CD14-positive monocyte (primary cell): ENCODE data around the gene MFN2. TPM values are rescaled to one million over a fixed set of nuclear protein-coding genes. Genes with fewer than 3 reads are reported as not detected.

Experiments
- DNase-seq, 3 donors: peaks; one replicate each; pipeline ENCODE4 v3.0.0-alpha.2; 2011 to 2022
- H2AFZ ChIP-seq: 2 replicates; pipeline ENCODE4 v1.6.0; 2012; ENCODE audit warnings: mild to moderate bottlenecking, low read depth, low read length, inconsistent platforms; ENCODE audit not compliant: insufficient read depth, poor library complexity, severe bottlenecking
- H3K27ac ChIP-seq, 2 donors: 1 replicate in 1 of 2; 2 replicates in 1 of 2; pipeline ENCODE4 v1.5.1; 2012 to 2013; ENCODE audit warnings: low read length in 2 of 2, control low read depth in 1 of 2, inconsistent platforms in 1 of 2, low read depth in 1 of 2, mild to moderate bottlenecking in 1 of 2
- H3K27me3 ChIP-seq, 2 donors: one replicate each; pipeline versions ENCODE4 v1.6.0 to v1.6.1; 2011 to 2013; ENCODE audit warnings: low read length in 2 of 2; ENCODE audit not compliant: control insufficient read depth in 2 of 2, insufficient read depth in 2 of 2
- H3K36me3 ChIP-seq, 2 donors: replicated peaks in 1 of 2; 1 replicate in 1 of 2; 2 replicates in 1 of 2; pipeline versions ENCODE4 v1.5.1 to v1.6.1; 2012 to 2013; ENCODE audit warnings: low read length in 2 of 2, control low read depth in 1 of 2, inconsistent platforms in 1 of 2, mild to moderate bottlenecking in 1 of 2; ENCODE audit not compliant: insufficient read depth in 2 of 2, control insufficient read depth in 1 of 2
- H3K4me1 ChIP-seq, 2 donors: 1 replicate in 1 of 2; 2 replicates in 1 of 2; pipeline versions ENCODE4 v1.5.1 to v1.6.1; 2012 to 2013; ENCODE audit warnings: low read length in 2 of 2, control low read depth in 1 of 2, inconsistent platforms in 1 of 2, mild to moderate bottlenecking in 1 of 2, moderate library complexity in 1 of 2; ENCODE audit not compliant: insufficient read depth in 2 of 2, control insufficient read depth in 1 of 2
- H3K4me2 ChIP-seq: replicated peaks from 2 replicates; pipeline ENCODE3; 2012; ENCODE audit warnings: low read length, moderate library complexity, mild to moderate bottlenecking; ENCODE audit not compliant: poor library complexity, severe bottlenecking; ENCODE audit errors: extremely low read depth
- H3K4me3 ChIP-seq, 3 experiments: fragments of 200-600 bp in 1 of 3; sonication (generic) in 1 of 3; replicated peaks in 1 of 3; 1 replicate in 2 of 3; 2 replicates in 1 of 3; pipeline ENCODE4 v1.5.1; 2011 to 2013; ENCODE audit warnings: low read length in 3 of 3, mild to moderate bottlenecking in 3 of 3, control low read depth in 2 of 3, low read depth in 2 of 3, inconsistent platforms in 1 of 3, moderate library complexity in 1 of 3
- H3K79me2 ChIP-seq: 2 replicates; pipeline ENCODE4 v1.6.0; 2012; ENCODE audit warnings: mild to moderate bottlenecking, control low read depth, inconsistent platforms, low read length, moderate library complexity; ENCODE audit not compliant: insufficient read depth
- H3K9ac ChIP-seq: 2 replicates; pipeline ENCODE4 v1.6.0; 2017; ENCODE audit warnings: low read length, mild to moderate bottlenecking; ENCODE audit not compliant: insufficient read depth, poor library complexity, severe bottlenecking
- H3K9me3 ChIP-seq, 2 donors: replicated peaks in 1 of 2; 1 replicate in 1 of 2; 2 replicates in 1 of 2; pipeline versions ENCODE4 v1.5.1 to v1.6.1; 2012 to 2013; ENCODE audit warnings: low read length in 2 of 2, control low read depth in 1 of 2; ENCODE audit not compliant: control insufficient read depth in 1 of 2, insufficient read depth in 1 of 2
- H4K20me1 ChIP-seq: 2 replicates; pipeline ENCODE4 v1.6.0; 2012; ENCODE audit warnings: mild to moderate bottlenecking, low read length, control low read depth, moderate library complexity; ENCODE audit not compliant: insufficient read depth
- H3K27ac Mint-ChIP-seq, 7 donors: one replicate each; pipeline ENCODE4 v1.8.0; 2020; ENCODE audit warnings: mild to moderate bottlenecking in 7 of 7, mixed read lengths in 7 of 7, moderate library complexity in 6 of 7, inconsistent platforms in 2 of 7
- H3K27me3 Mint-ChIP-seq, 3 donors: one replicate each; pipeline ENCODE4 v1.8.0; 2021 to 2022; ENCODE audit warnings: low read depth in 3 of 3, mild to moderate bottlenecking in 3 of 3, mixed read lengths in 3 of 3, moderate library complexity in 3 of 3, inconsistent platforms in 1 of 3
- H3K36me3 Mint-ChIP-seq, 2 donors: one replicate each; pipeline ENCODE4 v1.8.0; 2020; ENCODE audit warnings: mixed read lengths in 2 of 2, inconsistent platforms in 1 of 2, mild to moderate bottlenecking in 1 of 2
- H3K4me1 Mint-ChIP-seq: one replicate; pipeline ENCODE4 v1.8.0; 2020; ENCODE audit warnings: mild to moderate bottlenecking, mixed read lengths
- H3K4me3 Mint-ChIP-seq, 2 donors: one replicate each; pipeline ENCODE4 v1.8.0; 2020; ENCODE audit warnings: mild to moderate bottlenecking in 2 of 2, mixed read lengths in 2 of 2, moderate library complexity in 1 of 2
- H3K9me3 Mint-ChIP-seq, 7 donors: one replicate each; pipeline ENCODE4 v1.8.0; 2020 to 2022; ENCODE audit warnings: mixed read lengths in 7 of 7, mild to moderate bottlenecking in 6 of 7, moderate library complexity in 6 of 7, inconsistent platforms in 2 of 7
- WGBS: methylation state at CpG from one replicate; pipeline ENCODE4 v1.1.5; 2013; ENCODE audit warnings: missing lambda C conversion rate; ENCODE audit not compliant: insufficient coverage; 5-methylcytosine and 5-hydroxymethylcytosine counted together
- intact Hi-C, 2 donors: fragments of 100-400 bp; cut with micrococcal nuclease; formaldehyde crosslinking; loops; one replicate each; pipeline versions ENCODE4 v1.15.0 to v1.15.1; 2023
- polyA plus RNA-seq, 3 donors: library from polyadenylated mRNA; depleted of rRNA in 1 of 3; unstranded in 2 of 3; stranded (reverse) in 1 of 3; fragments of 300-500 nt in 2 of 3; fragments of >200 nt in 1 of 3; fragmentation: Illumina TruSeq in 2 of 3; gene quantifications; 1 replicate in 2 of 3; 2 replicates in 1 of 3; pipeline ENCODE4 v1.2.3, GENCODE V29; 2012 to 2021
- small RNA-seq: library from RNA; depleted of rRNA; stranded (forward); fragments of <200 nt; gene quantifications from one replicate; pipeline ENCODE3, GENCODE V24; 2012; ENCODE audit warnings: low read depth; ENCODE audit not compliant: insufficient read length
- TF ChIP-seq, protein P1 (sequence below): fragments of 200-600 bp; IDR thresholded peaks from one replicate; pipeline ENCODE4 v1.8.0; 2022; ENCODE audit warnings: antibody characterized with exemption, mild to moderate bottlenecking

The MFN2 gene
- polyA plus RNA-seq, 3 donors: 26.3 to 35.8 (median 30.3) TPM

DNA sequence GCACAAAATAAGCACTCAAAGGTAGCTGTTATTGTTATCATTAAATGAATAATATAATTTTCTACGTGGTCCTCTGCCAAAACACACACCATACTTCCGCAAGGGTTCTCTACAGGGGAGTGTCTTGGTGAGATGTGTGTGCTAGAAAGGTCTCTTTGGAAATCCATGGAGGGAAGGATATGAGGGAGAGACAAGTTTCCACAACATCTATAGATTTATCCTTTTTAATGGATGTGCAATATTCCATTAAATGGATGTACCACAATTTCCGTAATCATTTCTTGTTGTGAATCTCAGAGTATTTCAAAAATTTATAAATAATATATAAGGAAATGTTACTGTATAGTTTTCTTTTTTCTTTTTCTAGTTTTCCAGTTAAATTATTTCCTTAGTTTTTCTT lies 80.3 kb downstream of the MFN2 start:
- no CpG with 5 or more reads among the region's 3 CpGs for WGBS
- Mint-ChIP-seq H3K4me3 (no peak overlapping the region), H3K27ac (no peak overlapping the region), H3K4me1 (peaks cover 13% of the 10 kb centered on the region), H3K9me3 (peaks cover 0 to 21% (median 8%) of the 10 kb centered on the region in 7 donors), H3K27me3 (peaks cover 41 to 52% (median 45%) of the 10 kb centered on the region in 3 donors), H3K36me3 (peaks cover 0 to 6% of the 10 kb centered on the region in 2 donors)
- no peak overlapping the region for H3K27ac ChIP-seq
- TF ChIP-seq, protein P1, sequence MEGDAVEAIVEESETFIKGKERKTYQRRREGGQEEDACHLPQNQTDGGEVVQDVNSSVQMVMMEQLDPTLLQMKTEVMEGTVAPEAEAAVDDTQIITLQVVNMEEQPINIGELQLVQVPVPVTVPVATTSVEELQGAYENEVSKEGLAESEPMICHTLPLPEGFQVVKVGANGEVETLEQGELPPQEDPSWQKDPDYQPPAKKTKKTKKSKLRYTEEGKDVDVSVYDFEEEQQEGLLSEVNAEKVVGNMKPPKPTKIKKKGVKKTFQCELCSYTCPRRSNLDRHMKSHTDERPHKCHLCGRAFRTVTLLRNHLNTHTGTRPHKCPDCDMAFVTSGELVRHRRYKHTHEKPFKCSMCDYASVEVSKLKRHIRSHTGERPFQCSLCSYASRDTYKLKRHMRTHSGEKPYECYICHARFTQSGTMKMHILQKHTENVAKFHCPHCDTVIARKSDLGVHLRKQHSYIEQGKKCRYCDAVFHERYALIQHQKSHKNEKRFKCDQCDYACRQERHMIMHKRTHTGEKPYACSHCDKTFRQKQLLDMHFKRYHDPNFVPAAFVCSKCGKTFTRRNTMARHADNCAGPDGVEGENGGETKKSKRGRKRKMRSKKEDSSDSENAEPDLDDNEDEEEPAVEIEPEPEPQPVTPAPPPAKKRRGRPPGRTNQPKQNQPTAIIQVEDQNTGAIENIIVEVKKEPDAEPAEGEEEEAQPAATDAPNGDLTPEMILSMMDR: no peak
- no peaks in the 10 kb centered on the region for H3K79me2 ChIP-seq
- no peaks in the 10 kb centered on the region for H3K36me3 ChIP-seq
- intact Hi-C loops: no loop called here
- no peaks in the 10 kb centered on the region for H4K20me1 ChIP-seq
- no peak overlapping the region for H3K4me3 ChIP-seq
- peaks cover 29 to 42% of the 10 kb centered on the region in 2 donors for H3K27me3 ChIP-seq
- no peak overlapping the region for H3K9ac ChIP-seq
- DNase-seq: no peak
- H3K4me1 ChIP-seq: peaks cover 0 to 11% of the 10 kb centered on the region in 2 donors
- H3K4me2 ChIP-seq: no peak overlapping the region
- H3K9me3 ChIP-seq: peaks cover 0 to 19% of the 10 kb centered on the region in 2 donors
- no peak overlapping the region for H2AFZ ChIP-seq

Small RNAs within 50 kb of the gene (small RNA-seq; reads per million reads assigned to genes)
- gene AL096840.1 (not detected), gene MIR6729 (0.94 reads per million), gene RF00019 (not detected), gene RN7SL649P (not detected)

Other genes starting within 250 kb of the MFN2 start
- 100 to 1,000 TPM; 420 to 938 (median 842) TPM for gene AGTRAP, start 244.3 kb upstream of the MFN2 start, polyA plus RNA-seq
- under 1 TPM in 1 of 3 donors, not detected in 2; 0.05 TPM for gene C1orf167, start 218.3 kb upstream of the MFN2 start, polyA plus RNA-seq
- gene MTHFR, start 174.5 kb upstream of the MFN2 start, polyA plus RNA-seq: 10 to 100 TPM in 1 of 3 donors, 1 to 10 TPM in 2; 4.5 to 41.9 (median 8.5) TPM
- gene CLCN6, start 174.3 kb upstream of the MFN2 start, polyA plus RNA-seq: 10 to 100 TPM in 1 of 3 donors, 1 to 10 TPM in 2; 3.8 to 37.1 (median 4.2) TPM
- not detected for gene NPPA, start 132.7 kb upstream of the MFN2 start, polyA plus RNA-seq
- not detected for gene NPPB, start 121.5 kb upstream of the MFN2 start, polyA plus RNA-seq
- gene KIAA2013, start 54.0 kb upstream of the MFN2 start, polyA plus RNA-seq: 10 to 100 TPM; 31.7 to 74.0 (median 54.0) TPM
- gene PLOD1, start 45.7 kb upstream of the MFN2 start, polyA plus RNA-seq: 10 to 100 TPM; 44.5 to 53.4 (median 53.1) TPM
- 100 to 1,000 TPM in 1 of 3 donors, 10 to 100 TPM in 2; 45.9 to 111 (median 56.4) TPM for gene MIIP, start 39.1 kb downstream of the MFN2 start, polyA plus RNA-seq
- gene TNFRSF8, start 82.9 kb downstream of the MFN2 start, polyA plus RNA-seq: 10 to 100 TPM; 10.9 to 11.9 (median 11.8) TPM
- 100 to 1,000 TPM; 436 to 761 (median 450) TPM for gene TNFRSF1B, start 186.5 kb downstream of the MFN2 start, polyA plus RNA-seq
- 10 to 100 TPM in 1 of 3 donors, 1 to 10 TPM in 2; 3.6 to 20.2 (median 5.1) TPM for gene VPS13D, start 249.6 kb downstream of the MFN2 start, polyA plus RNA-seq